Large intestine (tissue), 3 donors: Measurements from ENCODE around the gene SNAP91. TPM values are rescaled to one million over a fixed set of nuclear protein-coding genes. Genes with fewer than 3 reads are reported as not detected.
"Not testable (repeated sequence)": the region's sequence is repeated elsewhere in the genome, so short reads cannot be mapped to it uniquely, and the experiment has no call there.

Source experiments
- DNase-seq, 2 donors: peaks; one replicate each; pipeline versions ENCODE4 v3.0.0 to v3.0.0-alpha.2; 2013
- H3K27ac ChIP-seq: one replicate; pipeline ENCODE4 v1.5.1; 2013; ENCODE audit warnings: low read length
- H3K27me3 ChIP-seq: 2 replicates; pipeline ENCODE4 v1.6.1; 2013; ENCODE audit warnings: low read length; ENCODE audit not compliant: control insufficient read depth, insufficient read depth
- H3K36me3 ChIP-seq: 2 replicates; pipeline ENCODE4 v1.6.1; 2013; ENCODE audit warnings: low read length; ENCODE audit not compliant: control insufficient read depth, insufficient read depth
- H3K4me1 ChIP-seq: one replicate; pipeline ENCODE4 v1.6.1; 2013; ENCODE audit warnings: low read length; ENCODE audit not compliant: control insufficient read depth, insufficient read depth
- H3K4me3 ChIP-seq: one replicate; pipeline ENCODE4 v1.5.1; 2013; ENCODE audit warnings: low read length
- H3K9me3 ChIP-seq: one replicate; pipeline ENCODE4 v1.6.1; 2013; ENCODE audit warnings: mild to moderate bottlenecking, low read depth, low read length, moderate library complexity; ENCODE audit not compliant: control insufficient read depth
- WGBS: methylation state at CpG from one replicate; pipeline ENCODE4 v1.1.5; 2013; ENCODE audit warnings: low lambda C conversion rate; ENCODE audit not compliant: insufficient coverage; 5-methylcytosine and 5-hydroxymethylcytosine counted together
- polyA plus RNA-seq: library from polyadenylated mRNA; unstranded; fragments of 120-200 nt; gene quantifications from one replicate; pipeline ENCODE4 v1.2.1, GENCODE V29; 2013

The SNAP91 gene
- polyA plus RNA-seq, 1 donor: 4.9 TPM

- Histone ChIP-seq H3K27ac (no peak overlapping the region), H3K4me3 (no peak overlapping the region), H3K27me3 (no peaks in the 10 kb centered on the region), H3K36me3 (no peaks in the 10 kb centered on the region), H3K9me3 (no peaks in the 10 kb centered on the region), H3K4me1 (no peaks in the 10 kb centered on the region)
- DNase-seq: no peak
Observed at GRCh38 chr6:83594941-83595340, 114.0 kb downstream of the SNAP91 start.

- no peaks in the 10 kb centered on the region for H3K4me1 ChIP-seq
- DNase-seq: no peak
- H3K27ac ChIP-seq: no peak overlapping the region
- no peak overlapping the region for H3K4me3 ChIP-seq
- H3K36me3 ChIP-seq: no peaks in the 10 kb centered on the region
- no peaks in the 10 kb centered on the region for H3K27me3 ChIP-seq
- no CpG with 5 or more reads among the region's 9 CpGs for WGBS
- H3K9me3 ChIP-seq: no peaks in the 10 kb centered on the region
Observed at GRCh38 chr6:83593395-83593785, 115.5 kb downstream of the SNAP91 start.

- WGBS: 63% methylated on average over 1 of the region's 2 CpGs
- Histone ChIP-seq H3K36me3 (no peaks in the 10 kb centered on the region), H3K27ac (no peak overlapping the region), H3K4me3 (no peak overlapping the region), H3K9me3 (no peaks in the 10 kb centered on the region), H3K27me3 (no peaks in the 10 kb centered on the region), H3K4me1 (no peaks in the 10 kb centered on the region)
- DNase-seq: no peak
Observed at GRCh38 chr6:83592770-83593394, 116.0 kb downstream of the SNAP91 start.

GRCh38 chr6:83590416-83590815 lies 118.5 kb downstream of the SNAP91 start:
- Histone ChIP-seq H3K27me3 (no peaks in the 10 kb centered on the region), H3K27ac (no peak overlapping the region), H3K9me3 (no peaks in the 10 kb centered on the region), H3K4me3 (no peak overlapping the region), H3K36me3 (no peaks in the 10 kb centered on the region), H3K4me1 (no peaks in the 10 kb centered on the region)
- WGBS: 43% methylated on average over 1 of the region's 1 CpG
- DNase-seq: no peak

- H3K9me3 ChIP-seq: no peaks in the 10 kb centered on the region
- no peak for DNase-seq
- H3K4me1 ChIP-seq: no peaks in the 10 kb centered on the region
- no peak overlapping the region for H3K4me3 ChIP-seq
- no peaks in the 10 kb centered on the region for H3K27me3 ChIP-seq
- H3K27ac ChIP-seq: no peak overlapping the region
- no peaks in the 10 kb centered on the region for H3K36me3 ChIP-seq
Observed at GRCh38 chr6:83589076-83589475, 119.8 kb downstream of the SNAP91 start.

- no CpG with 5 or more reads among the region's 1 CpG for WGBS
- H3K27me3 ChIP-seq: no peaks in the 10 kb centered on the region
- H3K36me3 ChIP-seq: no peaks in the 10 kb centered on the region
- H3K27ac ChIP-seq: no peak overlapping the region
- no peaks in the 10 kb centered on the region for H3K9me3 ChIP-seq
- no peak overlapping the region for H3K4me3 ChIP-seq
- no peaks in the 10 kb centered on the region for H3K4me1 ChIP-seq
- DNase-seq: no peak
Observed at GRCh38 chr6:83578057-83578456, 130.8 kb downstream of the SNAP91 start.

GRCh38 chr6:83574783-83575182 lies 134.1 kb downstream of the SNAP91 start:
- 100% methylated on average over 1 of the region's 6 CpGs for WGBS
- Histone ChIP-seq H3K36me3 (no peaks in the 10 kb centered on the region), H3K27ac (no peak overlapping the region), H3K4me3 (no peak overlapping the region), H3K27me3 (no peaks in the 10 kb centered on the region), H3K4me1 (no peaks in the 10 kb centered on the region), H3K9me3 (no peaks in the 10 kb centered on the region)
- no peak for DNase-seq

- not testable (repeated sequence) for DNase-seq, H3K27me3 ChIP-seq, H3K36me3 ChIP-seq, H3K27ac ChIP-seq, H3K9me3 ChIP-seq, H3K4me3 ChIP-seq, H3K4me1 ChIP-seq
- no CpG with 5 or more reads among the region's 4 CpGs for WGBS
Observed at GRCh38 chr6:83571663-83572185, 137.2 kb downstream of the SNAP91 start.

- no peak overlapping the region for H3K4me3 ChIP-seq
- no peaks in the 10 kb centered on the region for H3K36me3 ChIP-seq
- H3K9me3 ChIP-seq: no peaks in the 10 kb centered on the region
- DNase-seq: no peak
- H3K27me3 ChIP-seq: no peaks in the 10 kb centered on the region
- no peaks in the 10 kb centered on the region for H3K4me1 ChIP-seq
- H3K27ac ChIP-seq: no peak overlapping the region
- 100% methylated on average over 1 of the region's 1 CpG for WGBS
Observed at GRCh38 chr6:83558975-83559374, 149.9 kb downstream of the SNAP91 start.

GRCh38 chr6:83556871-83557270 lies 152.0 kb downstream of the SNAP91 start:
- H3K27me3 ChIP-seq: no peaks in the 10 kb centered on the region
- H3K4me1 ChIP-seq: no peaks in the 10 kb centered on the region
- H3K4me3 ChIP-seq: no peak overlapping the region
- DNase-seq: no peak
- H3K27ac ChIP-seq: no peak overlapping the region
- H3K9me3 ChIP-seq: no peaks in the 10 kb centered on the region
- no peaks in the 10 kb centered on the region for H3K36me3 ChIP-seq

GRCh38 chr6:83551748-83552147 lies 157.2 kb downstream of the SNAP91 start:
- not testable (repeated sequence) for H3K4me3 ChIP-seq, H3K4me1 ChIP-seq, H3K27ac ChIP-seq, H3K27me3 ChIP-seq, H3K36me3 ChIP-seq, H3K9me3 ChIP-seq, DNase-seq
- WGBS: no CpG with 5 or more reads among the region's 4 CpGs
